Coronary artery (tissue), 2 donors: ENCODE measurements around the gene UBE3B.

ENCODE experiments used
- DNase-seq: peaks from one replicate; pipeline ENCODE4 v3.0.0-alpha.2; 2017; ENCODE audit warnings: low spot score
- H3K27ac ChIP-seq, 2 donors: fragments of 200-600 bp; sonication (generic); one replicate each; pipeline ENCODE4 v1.5.1; 2016 to 2019
- H3K4me3 ChIP-seq: fragments of 200-600 bp; sonication (generic); 2 replicates; pipeline ENCODE4 v1.5.1; 2016; ENCODE audit warnings: mild to moderate bottlenecking, moderate library complexity
- TF ChIP-seq, protein P1 (sequence below): fragments of 200-600 bp; sonication (generic); IDR thresholded peaks from one replicate; pipeline ENCODE4 v1.5.1; 2019; ENCODE audit warnings: antibody characterized with exemption

UBE3B gene

GRCh38 chr12:109529691-109530640 lies 52.5 kb downstream of the UBE3B start:
- H3K27ac ChIP-seq = no peak overlapping the region
- TF ChIP-seq, protein P1, sequence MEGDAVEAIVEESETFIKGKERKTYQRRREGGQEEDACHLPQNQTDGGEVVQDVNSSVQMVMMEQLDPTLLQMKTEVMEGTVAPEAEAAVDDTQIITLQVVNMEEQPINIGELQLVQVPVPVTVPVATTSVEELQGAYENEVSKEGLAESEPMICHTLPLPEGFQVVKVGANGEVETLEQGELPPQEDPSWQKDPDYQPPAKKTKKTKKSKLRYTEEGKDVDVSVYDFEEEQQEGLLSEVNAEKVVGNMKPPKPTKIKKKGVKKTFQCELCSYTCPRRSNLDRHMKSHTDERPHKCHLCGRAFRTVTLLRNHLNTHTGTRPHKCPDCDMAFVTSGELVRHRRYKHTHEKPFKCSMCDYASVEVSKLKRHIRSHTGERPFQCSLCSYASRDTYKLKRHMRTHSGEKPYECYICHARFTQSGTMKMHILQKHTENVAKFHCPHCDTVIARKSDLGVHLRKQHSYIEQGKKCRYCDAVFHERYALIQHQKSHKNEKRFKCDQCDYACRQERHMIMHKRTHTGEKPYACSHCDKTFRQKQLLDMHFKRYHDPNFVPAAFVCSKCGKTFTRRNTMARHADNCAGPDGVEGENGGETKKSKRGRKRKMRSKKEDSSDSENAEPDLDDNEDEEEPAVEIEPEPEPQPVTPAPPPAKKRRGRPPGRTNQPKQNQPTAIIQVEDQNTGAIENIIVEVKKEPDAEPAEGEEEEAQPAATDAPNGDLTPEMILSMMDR = no peak
- H3K4me3 ChIP-seq = no peak overlapping the region
- no peak for DNase-seq

DNA sequence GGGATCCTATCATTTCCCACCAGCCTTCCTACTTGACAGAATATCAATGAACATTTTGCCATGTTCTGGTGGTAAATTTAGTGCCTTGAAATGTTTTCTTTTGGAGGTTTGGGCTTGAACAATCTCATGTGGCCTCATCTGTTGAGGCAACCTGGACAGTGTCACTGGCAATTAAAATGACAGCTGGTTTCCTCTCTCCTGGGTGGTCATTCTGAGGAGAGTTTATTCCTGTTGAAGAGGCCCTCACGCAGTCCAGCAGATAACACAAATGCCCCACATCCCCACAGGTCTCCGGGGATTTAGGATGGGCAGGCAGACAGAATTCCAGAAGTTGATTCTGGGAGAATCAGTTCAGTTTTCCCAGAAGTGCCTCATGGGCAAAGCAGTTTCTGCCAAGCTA lies 54.0 kb downstream of the UBE3B start:
- Histone ChIP-seq H3K27ac (no peak overlapping the region), H3K4me3 (no peak overlapping the region)
- TF ChIP-seq, protein P1 = no peak
- no peak for DNase-seq

- Histone ChIP-seq H3K4me3 (no peak overlapping the region), H3K27ac (no peak overlapping the region)
- TF ChIP-seq, protein P1 = no peak
- no peak for DNase-seq
These were observed 55.5 kb downstream of the UBE3B start for GRCh38 chr12:109532721-109533486.

GRCh38 chr12:109533487-109533740 lies 56.0 kb downstream of the UBE3B start:
- TF ChIP-seq, protein P1 = no peak
- no peak for DNase-seq
- Histone ChIP-seq H3K4me3 (no peak overlapping the region), H3K27ac (no peak overlapping the region)

GRCh38 chr12:109534456-109534855 lies 57.0 kb downstream of the UBE3B start:
- DNase-seq = no peak
- H3K27ac ChIP-seq = no peak overlapping the region
- TF ChIP-seq, protein P1 = no peak
- H3K4me3 ChIP-seq = no peak overlapping the region

DNA sequence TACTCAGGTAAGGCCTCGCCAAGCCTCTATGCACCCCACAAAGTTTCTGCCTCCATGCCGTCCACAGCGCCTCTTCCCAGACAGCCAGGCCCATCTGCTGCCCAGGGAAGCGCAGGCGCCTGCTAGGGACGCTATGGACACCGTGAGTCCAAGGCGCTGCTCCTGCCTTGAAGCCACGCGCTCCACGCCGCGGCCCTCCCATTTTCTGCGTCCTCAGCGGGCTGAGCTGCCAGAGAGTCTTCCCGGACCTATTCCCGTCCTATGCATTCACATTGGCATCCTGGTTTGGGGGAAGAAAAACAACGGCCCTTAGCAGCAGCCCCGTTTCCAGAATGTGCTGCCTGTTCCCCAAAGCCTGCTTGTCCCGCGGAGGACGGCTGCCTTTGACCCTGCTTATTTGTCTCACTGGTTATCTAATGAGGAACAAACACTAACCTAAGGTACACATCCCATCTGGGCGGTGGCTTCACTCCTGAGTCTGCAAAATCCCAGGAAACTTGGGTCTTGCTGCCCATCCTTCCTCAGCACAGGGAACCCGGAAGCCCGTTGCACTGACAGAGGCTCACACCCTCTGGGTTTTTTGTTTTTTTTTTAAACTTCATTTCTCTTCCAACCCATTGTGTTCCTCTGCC lies 57.9 kb downstream of the UBE3B start:
- Histone ChIP-seq H3K4me3 (no peak overlapping the region), H3K27ac (no peak overlapping the region)
- DNase-seq = no peak
- TF ChIP-seq, protein P1 = no peak
